Hematopoietic multipotent progenitor cell treated with erythropoietin and hydrocortisone succinate and interleukin-3 and kit ligand, for 15 days (in vitro differentiated cells): Measurements from ENCODE around the gene CDCA8.
"Not testable (repeated sequence)": the region's sequence is repeated elsewhere in the genome, so short reads cannot be mapped to it uniquely, and the experiment has no call there.

Source experiments
- DNase-seq: peaks from one replicate; pipeline ENCODE4 v3.0.0-alpha.2; 2015; ENCODE audit warnings: low spot score

CDCA8 gene

GRCh38 chr1:37673920-37674319 lies 18.4 kb upstream of the CDCA8 start:
- DNase-seq: no peak

GRCh38 chr1:37676281-37677142 lies 15.8 kb upstream of the CDCA8 start:
- no peak for DNase-seq

DNA sequence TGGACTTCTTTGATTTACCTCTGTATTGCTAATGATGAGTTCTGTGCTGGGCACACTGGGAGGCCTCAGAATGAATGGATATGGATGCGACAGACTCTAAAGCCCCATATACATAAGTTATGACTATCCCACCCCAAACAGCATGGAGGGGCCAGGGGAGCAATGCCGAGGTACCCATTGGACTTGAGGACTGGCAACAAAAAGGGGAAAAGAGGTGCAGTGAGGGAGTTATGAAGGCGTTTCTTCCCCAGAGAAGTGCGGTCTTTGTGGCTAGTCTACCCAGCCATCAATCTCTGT lies 15.2 kb upstream of the CDCA8 start:
- no peak for DNase-seq

- no peak for DNase-seq
Observed at GRCh38 chr1:37677808-37678207, 14.5 kb upstream of the CDCA8 start.

GRCh38 chr1:37680933-37681332 lies 11.4 kb upstream of the CDCA8 start:
- no peak for DNase-seq

- peak; percentile 80 for DNase-seq
Observed at GRCh38 chr1:37682334-37682987, 9.9 kb upstream of the CDCA8 start.

- DNase-seq: not testable (repeated sequence)
Observed at GRCh38 chr1:37684182-37684581, 8.1 kb upstream of the CDCA8 start.

DNA sequence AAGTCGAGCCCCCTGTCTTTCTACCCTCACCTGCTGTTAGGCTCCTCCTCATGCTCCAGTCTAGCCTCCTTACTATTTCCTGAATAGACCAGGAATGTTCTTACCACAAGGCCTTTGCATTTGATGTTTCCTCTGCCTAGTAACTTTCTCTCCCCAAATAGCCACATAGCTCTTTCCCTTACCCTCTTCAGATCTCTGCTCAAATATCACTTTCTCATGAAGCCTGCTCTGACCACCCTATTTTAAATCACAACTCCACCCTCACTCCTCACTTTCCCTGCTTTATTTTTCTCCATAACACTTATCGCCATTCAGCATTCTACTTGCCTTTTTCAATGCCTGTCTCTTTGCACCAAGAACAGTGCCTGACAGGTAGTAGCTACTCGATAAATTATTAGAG lies 6.6 kb upstream of the CDCA8 start:
- DNase-seq: no peak

GRCh38 chr1:37687764-37688163 lies 4.6 kb upstream of the CDCA8 start:
- DNase-seq: not testable (repeated sequence)

DNA sequence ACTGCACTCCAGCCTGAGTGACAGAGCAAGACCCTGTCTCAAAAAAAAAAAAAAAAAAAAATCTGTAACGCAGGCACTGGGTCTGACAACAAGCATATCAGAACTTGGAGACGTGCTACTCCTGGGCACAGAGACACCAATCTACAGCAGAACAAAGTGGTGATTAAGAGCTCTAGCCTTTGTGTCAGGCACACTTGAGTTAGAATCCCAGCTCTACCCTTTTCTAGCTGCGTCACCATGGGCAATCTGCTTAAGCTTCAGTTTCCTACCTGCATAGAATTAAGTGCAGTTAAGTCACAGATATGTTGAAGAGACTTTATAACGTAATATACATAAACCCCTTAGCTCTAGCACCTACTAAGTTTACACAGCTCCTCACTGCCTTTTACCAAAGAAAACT lies 3.4 kb upstream of the CDCA8 start:
- DNase-seq: peak; percentile 53

DNA sequence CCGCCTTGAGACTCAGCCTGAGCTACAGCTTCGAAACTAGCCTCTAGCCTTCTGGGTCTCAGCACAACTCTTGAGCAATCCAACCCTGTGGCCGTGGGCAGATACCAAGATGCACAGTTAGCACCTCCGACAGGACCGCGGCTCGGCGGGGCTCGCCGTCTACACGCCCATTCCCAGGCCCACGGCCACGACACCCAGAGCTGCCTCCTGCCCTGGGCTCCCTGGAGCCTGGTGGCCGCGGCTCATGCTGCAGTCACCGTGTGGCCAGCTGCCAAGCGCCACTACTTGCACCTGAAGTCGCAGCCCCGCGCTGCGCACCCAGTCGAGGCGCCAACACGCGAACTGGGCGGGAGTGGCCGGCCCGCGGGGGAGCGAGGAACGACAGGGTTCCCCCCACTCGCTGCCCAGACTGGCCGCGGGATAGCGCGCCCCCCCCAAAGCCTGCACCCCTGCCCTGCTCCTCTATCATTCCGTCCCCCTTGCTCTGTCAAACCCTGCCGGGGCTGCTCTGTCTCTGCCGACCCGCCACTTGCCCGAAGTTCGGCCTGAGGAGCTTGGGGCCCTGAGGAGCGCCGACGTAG lies 729 bp upstream of the CDCA8 start:
- DNase-seq: peak; percentile 65

DNA sequence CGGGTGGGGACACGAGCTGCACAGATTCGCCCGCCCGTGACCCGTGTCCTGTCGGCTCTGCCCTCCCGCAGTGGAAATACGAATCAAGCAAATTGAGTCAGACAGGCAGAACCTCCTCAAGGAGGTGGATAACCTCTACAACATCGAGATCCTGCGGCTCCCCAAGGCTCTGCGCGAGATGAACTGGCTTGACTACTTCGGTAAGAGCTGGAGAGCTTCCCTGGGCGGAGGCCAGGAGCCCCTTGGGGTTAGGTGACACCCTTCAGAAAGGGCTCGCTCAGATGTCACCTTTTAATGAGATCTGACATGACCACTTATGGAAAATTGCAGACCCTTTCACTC lies 489 bp downstream of the CDCA8 start:
- peak; percentile 18 for DNase-seq

GRCh38 chr1:37697090-37697489 lies 4.8 kb downstream of the CDCA8 start:
- DNase-seq: no peak

- no peak for DNase-seq
Observed at GRCh38 chr1:37697737-37698136, 5.4 kb downstream of the CDCA8 start.

DNA sequence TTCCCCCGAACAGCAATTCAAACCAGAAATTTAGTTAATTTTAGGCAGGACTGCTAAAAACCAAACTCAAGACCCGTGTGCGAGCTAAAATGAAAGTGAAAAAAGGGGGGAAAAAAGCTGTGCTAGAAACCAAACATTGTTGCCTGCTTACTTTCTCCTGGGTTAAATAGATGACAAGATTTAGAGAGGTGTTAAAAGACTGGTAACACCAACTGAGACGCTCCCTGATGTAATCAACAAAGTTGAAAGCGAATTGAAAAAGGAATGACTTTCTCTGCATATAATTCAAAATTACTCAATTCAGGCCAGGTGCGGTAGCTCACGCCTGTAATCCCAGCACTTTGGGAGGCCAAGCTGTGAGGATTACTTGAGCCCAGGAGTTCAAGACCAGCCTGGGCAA lies 6.8 kb downstream of the CDCA8 start:
- no peak for DNase-seq

DNA sequence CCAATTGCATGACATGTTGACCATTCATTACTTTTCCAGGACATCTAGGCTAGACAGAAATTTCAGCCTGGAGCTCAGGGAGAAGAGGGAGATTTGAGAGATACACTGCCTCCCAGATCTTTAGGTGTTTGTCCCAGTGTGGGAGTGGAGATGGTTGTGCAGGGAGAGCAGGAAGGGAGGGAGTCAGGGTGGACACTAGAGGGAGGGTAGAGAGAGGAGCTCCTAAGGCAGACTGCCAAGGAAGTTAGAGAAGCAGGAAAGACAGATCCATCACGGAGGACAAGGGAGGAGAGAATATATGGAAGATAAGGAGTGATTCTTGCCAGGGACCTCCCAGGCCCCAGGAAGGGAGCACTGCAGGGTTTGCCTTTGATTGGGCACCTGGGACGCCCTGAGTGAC lies 8.7 kb downstream of the CDCA8 start:
- DNase-seq: no peak

DNA sequence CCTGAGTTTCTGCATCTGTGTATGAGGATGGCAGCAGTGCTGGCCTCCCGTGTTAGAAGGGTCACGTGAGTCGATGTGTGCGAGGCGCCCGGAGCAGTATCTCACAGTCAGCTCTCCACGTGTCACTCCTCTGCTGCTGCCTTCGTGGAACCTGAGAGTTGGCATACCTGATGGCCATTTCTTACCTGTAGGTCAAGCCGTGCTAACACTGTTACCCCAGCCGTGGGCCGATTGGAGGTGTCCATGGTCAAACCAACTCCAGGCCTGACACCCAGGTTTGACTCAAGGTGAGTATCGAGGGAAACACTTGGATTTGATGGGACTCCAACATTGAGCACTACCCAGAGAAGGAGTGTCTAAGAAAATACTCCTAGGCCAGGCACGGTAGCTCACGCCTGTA lies 10.7 kb downstream of the CDCA8 start:
- no peak for DNase-seq

DNA sequence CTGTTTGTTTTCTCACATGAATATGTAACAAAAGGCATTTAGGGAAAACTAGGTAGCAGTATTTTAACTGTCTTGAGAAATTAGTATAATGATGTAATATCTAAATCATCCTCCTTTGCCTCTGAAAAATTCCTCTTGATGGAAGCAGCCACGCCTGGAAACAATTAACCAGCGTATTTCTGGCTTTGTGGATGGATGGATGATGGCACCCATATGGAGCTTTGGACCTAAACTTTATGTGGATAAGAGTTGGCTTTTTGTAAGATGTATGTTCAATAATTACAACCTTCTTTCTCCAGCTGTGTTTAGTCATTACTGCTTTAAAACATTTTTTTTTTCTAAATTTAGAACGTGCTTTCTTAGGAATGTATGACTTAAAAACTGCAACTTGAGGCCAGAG lies 12.7 kb downstream of the CDCA8 start:
- DNase-seq: no peak

- DNase-seq: no peak
Observed at GRCh38 chr1:37705399-37705798, 13.1 kb downstream of the CDCA8 start.

DNA sequence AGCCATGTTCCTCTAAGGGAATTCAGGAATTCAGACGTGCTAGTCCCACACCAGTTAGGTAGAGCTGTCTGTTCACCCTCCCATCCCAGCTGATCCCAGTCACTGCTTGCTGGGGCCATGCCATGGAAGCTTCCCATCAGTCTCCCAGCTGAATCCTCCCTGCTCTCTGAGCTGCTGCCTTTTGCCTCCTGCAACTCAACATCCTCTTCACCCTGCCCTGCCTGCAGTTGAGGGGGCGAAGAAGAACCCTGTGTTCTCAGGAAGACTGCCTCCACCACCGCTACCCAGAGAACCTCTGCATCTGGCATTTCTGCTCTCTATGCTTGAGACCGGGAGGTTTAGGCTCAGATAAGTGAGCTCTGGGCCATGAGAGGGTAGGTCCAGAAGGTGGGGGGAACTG lies 16.2 kb downstream of the CDCA8 start:
- DNase-seq: no peak

DNA sequence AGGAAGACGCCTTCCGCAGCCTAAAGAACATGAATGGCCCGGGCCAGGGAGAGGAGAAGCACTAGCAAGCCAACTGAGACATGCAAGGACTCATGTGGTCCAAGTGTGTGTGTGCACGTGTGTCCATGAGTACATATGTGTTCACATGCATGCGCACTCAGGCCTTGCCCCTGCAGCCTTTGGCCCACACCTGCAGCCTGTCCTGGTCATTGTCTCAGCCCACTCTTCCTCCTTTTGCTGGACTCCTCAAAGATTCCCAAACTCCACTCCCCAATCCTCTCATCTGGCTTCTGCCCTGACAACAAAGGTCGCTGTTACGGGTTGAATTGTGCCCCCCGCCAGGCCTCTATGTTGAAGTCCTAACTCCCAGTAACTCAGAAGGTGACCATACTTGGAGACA lies 21.9 kb downstream of the CDCA8 start:
- no peak for DNase-seq

DNA sequence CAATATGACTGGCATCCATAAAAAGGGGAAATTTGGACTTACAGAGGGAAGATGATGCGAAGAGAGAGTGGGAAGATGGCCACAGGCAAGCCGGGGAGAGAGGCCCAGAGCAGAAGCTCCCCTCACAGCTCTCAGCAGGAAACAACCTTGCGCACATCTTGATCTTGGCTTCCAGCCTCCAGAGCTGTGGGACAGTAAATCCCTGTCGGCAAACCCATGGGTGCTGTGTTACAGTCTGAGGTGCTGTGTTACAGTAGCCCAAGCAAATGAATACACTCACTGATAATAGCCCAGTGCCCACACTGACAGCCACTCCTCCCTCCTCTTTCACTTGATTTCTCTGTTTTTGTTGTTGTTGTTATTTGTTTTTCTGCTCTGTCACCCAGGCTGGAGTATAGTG lies 22.4 kb downstream of the CDCA8 start:
- no peak for DNase-seq

- no peak for DNase-seq
Observed at GRCh38 chr1:37716321-37716720, 24.0 kb downstream of the CDCA8 start.

- no peak for DNase-seq
Observed at GRCh38 chr1:37717631-37718030, 25.3 kb downstream of the CDCA8 start.
